ENCODE data around the gene LRPAP1. TPM values are rescaled to one million over a fixed set of nuclear protein-coding genes. Genes with fewer than 3 reads are reported as not detected.
"Not testable (repeated sequence)": the region's sequence is repeated elsewhere in the genome, so short reads cannot be mapped to it uniquely, and the experiment has no call there.

The LRPAP1 gene
- total RNA-seq, 1 experiment from 2014 or later: 109 TPM

GRCh38 chr4:3578527-3579144, 46.4 kb upstream of the LRPAP1 start:
- H3K4me1 ChIP-seq (ENCODE audit: control insufficient read depth in 1 of 2, insufficient read depth in 2 of 2, low read length in 2 of 2); RAD21 ChIA-PET (ENCODE audit: low non-redundant PET in 1 of 2, low total read pairs in 2 of 2, uncharacterized antibody in 2 of 2, unreplicated experiment in 2 of 2); POLR2A ChIA-PET; BruUV-seq (replicated peaks); H3K27ac ChIP-seq (ENCODE audit: low read depth, low read length); H3K4me2 ChIP-seq (ENCODE audit: low read length); H3K9ac ChIP-seq (ENCODE audit: low read length); DNase-seq (ENCODE audit: low read depth, low spot score); H3K79me2 ChIP-seq (ENCODE audit: insufficient read depth, low read length); H3K27me3 ChIP-seq (ENCODE audit: insufficient read depth, low read length); H3K9me2 ChIP-seq (ENCODE audit: insufficient read depth); H4K20me1 ChIP-seq (ENCODE audit: insufficient read depth); H3K4me3 ChIP-seq (replicated peaks in 1 of 2; ENCODE audit: low read depth in 1 of 2, low read length in 2 of 2); CTCF ChIA-PET; ATAC-seq; H2AFZ ChIP-seq (ENCODE audit: low read depth, low read length, poor library complexity, severe bottlenecking); H3K36me3 ChIP-seq (ENCODE audit: control insufficient read depth in 1 of 2, insufficient read depth in 2 of 2, low read length in 2 of 2); H3K9me3 ChIP-seq (ENCODE audit: control insufficient read depth in 1 of 2, insufficient read depth in 1 of 2, low read depth in 1 of 2, low read length in 2 of 2); intact Hi-C loops (cut with micrococcal nuclease): not testable (repeated sequence)

- H3K4me1 ChIP-seq (ENCODE audit: control insufficient read depth in 1 of 2, insufficient read depth in 2 of 2, low read length in 2 of 2); H3K36me3 ChIP-seq (ENCODE audit: control insufficient read depth in 1 of 2, insufficient read depth in 2 of 2, low read length in 2 of 2); ATAC-seq; H3K9me3 ChIP-seq (ENCODE audit: control insufficient read depth in 1 of 2, insufficient read depth in 1 of 2, low read depth in 1 of 2, low read length in 2 of 2); CTCF ChIA-PET; POLR2A ChIA-PET; DNase-seq (ENCODE audit: low read depth, low spot score); H3K9me2 ChIP-seq (ENCODE audit: insufficient read depth); H3K4me2 ChIP-seq (ENCODE audit: low read length); H3K79me2 ChIP-seq (ENCODE audit: insufficient read depth, low read length); H3K27me3 ChIP-seq (ENCODE audit: insufficient read depth, low read length); H4K20me1 ChIP-seq (ENCODE audit: insufficient read depth); H3K9ac ChIP-seq (ENCODE audit: low read length); RAD21 ChIA-PET (ENCODE audit: low non-redundant PET in 1 of 2, low total read pairs in 2 of 2, uncharacterized antibody in 2 of 2, unreplicated experiment in 2 of 2); H3K4me3 ChIP-seq (replicated peaks in 1 of 2; ENCODE audit: low read depth in 1 of 2, low read length in 2 of 2); H2AFZ ChIP-seq (ENCODE audit: low read depth, low read length, poor library complexity, severe bottlenecking); BruUV-seq (replicated peaks); intact Hi-C loops (cut with micrococcal nuclease); H3K27ac ChIP-seq (ENCODE audit: low read depth, low read length): not testable (repeated sequence)
Measured at GRCh38 chr4:3578052-3578451, 45.8 kb upstream of the LRPAP1 start.

GRCh38 chr4:3577208-3577892, 45.1 kb upstream of the LRPAP1 start:
- POLR2A ChIA-PET: not testable (repeated sequence)

GRCh38 chr4:3576533-3577207, 44.4 kb upstream of the LRPAP1 start:
- CTCF ChIA-PET; H3K9me2 ChIP-seq (ENCODE audit: insufficient read depth); POLR2A ChIA-PET; H3K27me3 ChIP-seq (ENCODE audit: insufficient read depth, low read length); H4K20me1 ChIP-seq (ENCODE audit: insufficient read depth); H3K9ac ChIP-seq (ENCODE audit: low read length); H3K4me1 ChIP-seq (ENCODE audit: control insufficient read depth in 1 of 2, insufficient read depth in 2 of 2, low read length in 2 of 2); RAD21 ChIA-PET (ENCODE audit: low non-redundant PET in 1 of 2, low total read pairs in 2 of 2, uncharacterized antibody in 2 of 2, unreplicated experiment in 2 of 2); BruUV-seq (replicated peaks); H3K27ac ChIP-seq (ENCODE audit: low read depth, low read length); H3K36me3 ChIP-seq (ENCODE audit: control insufficient read depth in 1 of 2, insufficient read depth in 2 of 2, low read length in 2 of 2); H3K79me2 ChIP-seq (ENCODE audit: insufficient read depth, low read length); DNase-seq (ENCODE audit: low read depth, low spot score); intact Hi-C loops (cut with micrococcal nuclease); H3K4me3 ChIP-seq (replicated peaks in 1 of 2; ENCODE audit: low read depth in 1 of 2, low read length in 2 of 2); ATAC-seq; H2AFZ ChIP-seq (ENCODE audit: low read depth, low read length, poor library complexity, severe bottlenecking); H3K9me3 ChIP-seq (ENCODE audit: control insufficient read depth in 1 of 2, insufficient read depth in 1 of 2, low read depth in 1 of 2, low read length in 2 of 2); H3K4me2 ChIP-seq (ENCODE audit: low read length): not testable (repeated sequence)

More at GRCh38 chr4:3577208-3577892, 45.1 kb upstream of the LRPAP1 start:
- H3K9ac ChIP-seq (ENCODE audit: low read length); H3K79me2 ChIP-seq (ENCODE audit: insufficient read depth, low read length); BruUV-seq (replicated peaks); intact Hi-C loops (cut with micrococcal nuclease); H3K27ac ChIP-seq (ENCODE audit: low read depth, low read length); H3K4me2 ChIP-seq (ENCODE audit: low read length); H3K9me3 ChIP-seq (ENCODE audit: control insufficient read depth in 1 of 2, insufficient read depth in 1 of 2, low read depth in 1 of 2, low read length in 2 of 2); H3K4me1 ChIP-seq (ENCODE audit: control insufficient read depth in 1 of 2, insufficient read depth in 2 of 2, low read length in 2 of 2); DNase-seq (ENCODE audit: low read depth, low spot score); H3K27me3 ChIP-seq (ENCODE audit: insufficient read depth, low read length); RAD21 ChIA-PET (ENCODE audit: low non-redundant PET in 1 of 2, low total read pairs in 2 of 2, uncharacterized antibody in 2 of 2, unreplicated experiment in 2 of 2); H2AFZ ChIP-seq (ENCODE audit: low read depth, low read length, poor library complexity, severe bottlenecking); ATAC-seq; H3K4me3 ChIP-seq (replicated peaks in 1 of 2; ENCODE audit: low read depth in 1 of 2, low read length in 2 of 2); H4K20me1 ChIP-seq (ENCODE audit: insufficient read depth); CTCF ChIA-PET; H3K36me3 ChIP-seq (ENCODE audit: control insufficient read depth in 1 of 2, insufficient read depth in 2 of 2, low read length in 2 of 2); H3K9me2 ChIP-seq (ENCODE audit: insufficient read depth): not testable (repeated sequence)

All from HCT116 (cell line).